ENCODE results near the gene GRB14. TPM values are rescaled to one million over a fixed set of nuclear protein-coding genes. Genes with fewer than 3 reads are reported as not detected.

The GRB14 gene
- total RNA-seq, 1 donor from 2014 or later = 6.7 TPM

- DNase-seq (ENCODE audit: low spot score) = no peak
Measured at GRCh38 chr2:164613321-164613982, 7.8 kb downstream of the GRB14 start.

GRCh38 chr2:164609790-164610189 is 11.5 kb downstream of the GRB14 start:
- no peak for DNase-seq (ENCODE audit: low spot score)

GRCh38 chr2:164606557-164606956 is 14.7 kb downstream of the GRB14 start:
- no peak for DNase-seq (ENCODE audit: low spot score)

- no peak for DNase-seq (ENCODE audit: low spot score)
Measured at GRCh38 chr2:164605295-164605694, 16.0 kb downstream of the GRB14 start.

GRCh38 chr2:164600763-164601162 is 20.5 kb downstream of the GRB14 start:
- no peak for DNase-seq (ENCODE audit: low spot score)

- DNase-seq (ENCODE audit: low spot score) = no peak
Measured at GRCh38 chr2:164599954-164600589, 21.2 kb downstream of the GRB14 start.

GRCh38 chr2:164597983-164598382 is 23.3 kb downstream of the GRB14 start:
- no peak for DNase-seq (ENCODE audit: low spot score)

GRCh38 chr2:164595031-164595430 is 26.3 kb downstream of the GRB14 start:
- no peak for DNase-seq (ENCODE audit: low spot score)

- DNase-seq (ENCODE audit: low spot score) = no peak
Measured at GRCh38 chr2:164593959-164594358, 27.3 kb downstream of the GRB14 start.

- DNase-seq (ENCODE audit: low spot score) = no peak
Measured at GRCh38 chr2:164593541-164593940, 27.7 kb downstream of the GRB14 start.

GRCh38 chr2:164589522-164589921 is 31.8 kb downstream of the GRB14 start:
- no peak for DNase-seq (ENCODE audit: low spot score)

GRCh38 chr2:164581050-164581449 is 40.2 kb downstream of the GRB14 start:
- DNase-seq (ENCODE audit: low spot score) = no peak

GRCh38 chr2:164574931-164575330 is 46.4 kb downstream of the GRB14 start:
- DNase-seq (ENCODE audit: low spot score) = no peak

GRCh38 chr2:164570475-164570874 is 50.8 kb downstream of the GRB14 start:
- no peak for DNase-seq (ENCODE audit: low spot score)

- no peak for DNase-seq (ENCODE audit: low spot score)
Measured at GRCh38 chr2:164569378-164569777, 51.9 kb downstream of the GRB14 start.

- DNase-seq (ENCODE audit: low spot score) = no peak
Measured at GRCh38 chr2:164568317-164568716, 53.0 kb downstream of the GRB14 start.

GRCh38 chr2:164567335-164567989 is 53.8 kb downstream of the GRB14 start:
- no peak for DNase-seq (ENCODE audit: low spot score)

- DNase-seq (ENCODE audit: low spot score) = no peak
Measured at GRCh38 chr2:164565359-164565758, 55.9 kb downstream of the GRB14 start.

GRCh38 chr2:164562666-164563065 is 58.6 kb downstream of the GRB14 start:
- no peak for DNase-seq (ENCODE audit: low spot score)

- DNase-seq (ENCODE audit: low spot score) = no peak
Measured at GRCh38 chr2:164561991-164562390, 59.3 kb downstream of the GRB14 start.

GRCh38 chr2:164561416-164561815 is 59.9 kb downstream of the GRB14 start:
- no peak for DNase-seq (ENCODE audit: low spot score)

GRCh38 chr2:164560902-164561301 is 60.4 kb downstream of the GRB14 start:
- DNase-seq (ENCODE audit: low spot score) = no peak

GRCh38 chr2:164560181-164560792 is 61.0 kb downstream of the GRB14 start:
- DNase-seq (ENCODE audit: low spot score) = no peak
